Measurements from ENCODE around the gene SLC35F3.

DNA sequence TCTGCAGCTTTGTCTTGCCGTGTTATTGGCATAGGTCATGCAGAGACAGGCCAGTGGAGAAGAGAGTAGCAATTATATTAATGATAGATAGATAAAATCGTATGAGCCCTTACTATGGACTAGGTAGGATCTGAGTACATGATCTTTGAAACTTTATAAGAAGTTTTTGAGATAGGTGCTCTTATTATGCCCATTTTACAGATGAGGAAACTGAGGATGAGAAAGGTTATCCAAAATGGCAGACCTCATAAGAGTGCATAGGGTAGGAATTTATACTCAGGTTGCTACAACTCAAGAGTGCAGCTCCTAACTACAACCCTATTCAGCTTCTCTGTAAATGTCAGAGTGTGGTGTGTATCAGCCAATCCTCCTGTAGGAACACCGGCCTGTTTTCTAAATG lies 89.6 kb downstream of the SLC35F3 start:
- no peak for TF ChIP-seq EZH2phosphoT487 (IDR thresholded peaks at IDR 0.05; ENCODE audit: borderline replicate concordance, low read depth, low read length)
- TF ChIP-seq, protein P1, sequence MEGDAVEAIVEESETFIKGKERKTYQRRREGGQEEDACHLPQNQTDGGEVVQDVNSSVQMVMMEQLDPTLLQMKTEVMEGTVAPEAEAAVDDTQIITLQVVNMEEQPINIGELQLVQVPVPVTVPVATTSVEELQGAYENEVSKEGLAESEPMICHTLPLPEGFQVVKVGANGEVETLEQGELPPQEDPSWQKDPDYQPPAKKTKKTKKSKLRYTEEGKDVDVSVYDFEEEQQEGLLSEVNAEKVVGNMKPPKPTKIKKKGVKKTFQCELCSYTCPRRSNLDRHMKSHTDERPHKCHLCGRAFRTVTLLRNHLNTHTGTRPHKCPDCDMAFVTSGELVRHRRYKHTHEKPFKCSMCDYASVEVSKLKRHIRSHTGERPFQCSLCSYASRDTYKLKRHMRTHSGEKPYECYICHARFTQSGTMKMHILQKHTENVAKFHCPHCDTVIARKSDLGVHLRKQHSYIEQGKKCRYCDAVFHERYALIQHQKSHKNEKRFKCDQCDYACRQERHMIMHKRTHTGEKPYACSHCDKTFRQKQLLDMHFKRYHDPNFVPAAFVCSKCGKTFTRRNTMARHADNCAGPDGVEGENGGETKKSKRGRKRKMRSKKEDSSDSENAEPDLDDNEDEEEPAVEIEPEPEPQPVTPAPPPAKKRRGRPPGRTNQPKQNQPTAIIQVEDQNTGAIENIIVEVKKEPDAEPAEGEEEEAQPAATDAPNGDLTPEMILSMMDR (conservative IDR thresholded peaks at IDR 0.05; ENCODE audit: low read length) = no peak
